ENCODE data around the gene ZSCAN22. TPM values are rescaled to one million over a fixed set of nuclear protein-coding genes. Genes with fewer than 3 reads are reported as not detected.
"Not testable (repeated sequence)": the region's sequence is repeated elsewhere in the genome, so short reads cannot be mapped to it uniquely, and the experiment has no call there.

The ZSCAN22 gene
- total RNA-seq, 4 donors from 2014 or later, result 2.4 to 4.8 (median 2.9) TPM

DNA sequence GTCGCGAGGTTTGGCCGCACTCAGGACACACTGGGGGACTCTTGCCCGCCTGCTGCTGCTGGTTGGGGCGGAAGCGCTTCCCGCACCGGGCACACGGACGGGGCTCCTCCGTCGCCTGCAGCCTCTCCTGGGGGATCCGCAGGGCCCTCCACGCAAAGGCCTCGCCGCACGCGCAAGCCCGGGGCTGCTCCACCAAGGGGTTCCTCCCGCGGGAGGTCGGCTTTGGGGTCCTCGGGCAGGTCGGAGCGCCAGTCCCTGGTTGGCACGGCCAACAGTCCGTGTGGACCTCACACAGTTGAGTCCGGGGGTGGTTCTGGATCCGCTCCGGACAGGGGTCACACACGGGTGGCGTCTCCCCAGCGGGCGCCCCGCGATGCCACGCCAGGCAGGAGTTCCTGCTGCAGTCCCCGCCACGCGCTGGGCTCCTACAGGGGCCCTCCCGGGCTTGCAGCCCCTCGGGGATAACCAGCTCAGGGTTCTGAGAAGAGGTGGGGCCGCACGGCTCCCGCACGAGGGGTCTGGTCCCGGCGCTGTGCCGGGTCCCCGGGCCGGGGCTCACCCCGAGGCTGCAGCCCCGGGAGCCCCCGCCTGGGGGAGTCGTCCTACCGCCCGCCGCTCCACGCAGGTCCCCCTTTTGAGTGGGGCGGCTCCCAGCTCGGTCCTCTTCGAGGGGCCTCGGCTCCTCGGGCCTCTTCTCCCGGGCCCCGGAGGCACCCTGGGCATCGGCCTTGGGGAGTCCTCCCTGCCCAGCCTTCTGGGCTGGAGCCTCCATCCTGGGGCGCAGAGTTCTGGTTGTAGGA is 42.0 kb downstream of the ZSCAN22 start:
- TF ChIP-seq EP300 (IDR thresholded peaks at IDR 0.05), result no peak
- TF ChIP-seq POLR2A (IDR thresholded peaks at IDR 0.05), result no peak
- TF ChIP-seq, protein P1, sequence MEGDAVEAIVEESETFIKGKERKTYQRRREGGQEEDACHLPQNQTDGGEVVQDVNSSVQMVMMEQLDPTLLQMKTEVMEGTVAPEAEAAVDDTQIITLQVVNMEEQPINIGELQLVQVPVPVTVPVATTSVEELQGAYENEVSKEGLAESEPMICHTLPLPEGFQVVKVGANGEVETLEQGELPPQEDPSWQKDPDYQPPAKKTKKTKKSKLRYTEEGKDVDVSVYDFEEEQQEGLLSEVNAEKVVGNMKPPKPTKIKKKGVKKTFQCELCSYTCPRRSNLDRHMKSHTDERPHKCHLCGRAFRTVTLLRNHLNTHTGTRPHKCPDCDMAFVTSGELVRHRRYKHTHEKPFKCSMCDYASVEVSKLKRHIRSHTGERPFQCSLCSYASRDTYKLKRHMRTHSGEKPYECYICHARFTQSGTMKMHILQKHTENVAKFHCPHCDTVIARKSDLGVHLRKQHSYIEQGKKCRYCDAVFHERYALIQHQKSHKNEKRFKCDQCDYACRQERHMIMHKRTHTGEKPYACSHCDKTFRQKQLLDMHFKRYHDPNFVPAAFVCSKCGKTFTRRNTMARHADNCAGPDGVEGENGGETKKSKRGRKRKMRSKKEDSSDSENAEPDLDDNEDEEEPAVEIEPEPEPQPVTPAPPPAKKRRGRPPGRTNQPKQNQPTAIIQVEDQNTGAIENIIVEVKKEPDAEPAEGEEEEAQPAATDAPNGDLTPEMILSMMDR (IDR thresholded peaks at IDR 0.05), result no peak
- TF ChIP-seq POLR2AphosphoS5 (IDR thresholded peaks at IDR 0.05), result no peak
- Histone ChIP-seq H3K9me3 (no peaks in the 10 kb centered on the region), H3K27ac (no peak overlapping the region), H3K27me3 (peaks cover 22% of the 10 kb centered on the region), H3K4me3 (no peak overlapping the region), H3K36me3 (peaks cover 0 to 19% of the 10 kb centered on the region in 2 donors), H3K4me1 (no peaks in the 10 kb centered on the region)
- no peak for ATAC-seq
- 82% methylated on average over 10 of the region's 68 CpGs; no CpG with 5 or more reads in 1 of the 2 donors for WGBS, 2 donors (ENCODE audit: low coverage in 1 of 2)

DNA sequence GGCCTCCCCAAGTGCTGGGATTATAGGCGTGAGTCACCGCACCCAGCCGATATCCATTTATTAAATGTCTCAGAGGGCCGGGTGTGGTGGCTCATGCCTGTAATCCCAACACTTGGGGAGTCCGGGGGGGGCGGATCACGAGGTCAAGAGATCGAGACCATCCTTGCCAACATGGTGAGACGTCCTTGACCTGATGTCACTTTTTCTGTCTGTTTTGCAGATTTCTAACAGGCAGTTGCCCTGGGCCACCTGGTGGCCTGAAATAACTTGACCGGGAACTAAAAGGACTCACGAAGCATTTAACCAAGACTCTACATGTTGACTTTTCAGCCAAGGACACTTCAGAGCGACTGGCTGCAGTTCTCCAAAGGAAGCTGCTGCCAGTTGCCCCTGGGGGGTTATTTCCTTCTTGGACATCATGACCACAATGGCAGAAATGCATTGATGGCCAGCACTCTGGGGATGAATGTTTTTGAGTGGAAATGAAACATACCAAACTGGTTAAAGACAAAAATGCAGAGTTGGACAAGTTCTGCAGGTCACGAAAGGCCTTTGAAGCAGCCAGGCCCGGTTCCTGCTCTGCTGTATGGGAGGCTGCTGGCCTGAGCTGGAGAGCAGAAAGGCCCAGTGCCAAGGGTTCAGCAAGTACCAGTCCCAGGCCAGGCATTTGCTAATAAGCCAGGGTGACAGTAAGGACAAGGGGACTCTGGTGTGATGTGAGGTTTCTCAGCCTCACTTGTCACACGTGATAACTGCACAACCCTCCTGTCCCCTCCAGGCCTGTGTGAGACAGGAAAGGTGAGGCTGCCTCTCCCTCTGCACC is 45.7 kb downstream of the ZSCAN22 start:
- 60 to 80% methylated on average over 2 to 7 of the region's 15 CpGs for WGBS, 2 donors (ENCODE audit: low coverage in 1 of 2)
- no peak for ATAC-seq
- peaks cover 7% of the 10 kb centered on the region for H3K27me3 ChIP-seq

DNA sequence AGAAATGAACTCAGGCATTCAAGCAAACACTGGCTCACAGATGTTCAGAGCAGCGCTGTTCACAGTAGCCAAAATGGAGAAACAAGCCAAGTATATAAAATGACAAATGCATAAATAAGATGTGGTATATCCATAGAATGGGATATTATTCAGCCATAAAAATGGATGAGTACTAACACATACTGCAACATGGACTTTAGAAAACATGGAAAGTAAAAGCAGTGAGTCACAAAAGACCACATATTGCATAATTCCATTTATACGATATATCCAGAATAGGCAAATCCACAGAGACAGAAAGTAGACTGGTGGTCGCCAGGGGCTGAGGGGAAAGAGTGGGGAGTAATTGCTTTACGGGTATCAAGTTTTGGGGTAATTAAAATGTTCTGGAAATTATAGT is 47.4 kb downstream of the ZSCAN22 start:
- Histone ChIP-seq H3K36me3 (no peaks in the 10 kb centered on the region), H3K4me1 (peaks cover 0 to 2% (median under 1%) of the 10 kb centered on the region in 3 donors), H3K27me3 (no peaks in the 10 kb centered on the region), H3K27ac (no peak overlapping the region), H3K4me3 (no peak overlapping the region), H3K9me3 (no peaks in the 10 kb centered on the region)
- no peak for ATAC-seq
- WGBS, 2 donors (ENCODE audit: low coverage in 1 of 2), result 82 to 92% methylated on average over 4 of the region's 4 CpGs
- TF ChIP-seq POLR2A (IDR thresholded peaks at IDR 0.05), result no peak
- TF ChIP-seq EP300 (IDR thresholded peaks at IDR 0.05), result no peak
- TF ChIP-seq, protein P1 (IDR thresholded peaks at IDR 0.05), result no peak
- no peak for TF ChIP-seq POLR2AphosphoS5 (IDR thresholded peaks at IDR 0.05)

More for the DNA sequence above, 45.7 kb downstream of the ZSCAN22 start:
- TF ChIP-seq POLR2AphosphoS5 (IDR thresholded peaks at IDR 0.05) (no peak), POLR2A (IDR thresholded peaks at IDR 0.05) (no peak), EP300 (IDR thresholded peaks at IDR 0.05) (no peak)
- TF ChIP-seq, protein P1 (IDR thresholded peaks at IDR 0.05), result no peak
- no peak overlapping the region for H3K27ac ChIP-seq
- no peaks in the 10 kb centered on the region for H3K9me3 ChIP-seq
- H3K4me3 ChIP-seq, result no peak overlapping the region
- H3K4me1 ChIP-seq, result no peaks in the 10 kb centered on the region
- H3K36me3 ChIP-seq, result peaks cover 0 to 6% of the 10 kb centered on the region in 2 donors

DNA sequence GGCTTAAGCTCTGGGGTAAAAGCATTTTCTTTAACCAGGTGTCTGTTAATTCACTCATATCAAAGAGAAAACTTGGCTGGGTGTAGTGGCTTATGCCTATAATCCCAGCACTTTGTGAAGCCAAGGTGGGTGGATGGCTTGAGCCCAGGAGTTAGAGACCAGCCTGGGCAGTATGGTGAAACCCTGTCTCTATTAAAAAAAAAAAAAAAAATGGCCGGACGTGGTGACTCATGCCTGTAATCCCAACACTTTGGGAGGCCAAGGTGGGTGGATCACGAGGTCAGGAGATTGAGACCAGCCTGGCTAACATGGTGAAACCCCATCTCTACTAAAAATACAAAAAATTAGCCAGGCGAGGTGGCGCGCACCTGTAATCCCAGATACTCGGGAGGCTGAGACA is 49.9 kb downstream of the ZSCAN22 start:
- H3K27ac ChIP-seq, ATAC-seq, H3K9me3 ChIP-seq, H3K27me3 ChIP-seq, H3K36me3 ChIP-seq, H3K4me3 ChIP-seq: not testable (repeated sequence)
- WGBS, 2 donors (ENCODE audit: low coverage in 1 of 2), result 50% methylated on average over 4 of the region's 7 CpGs; no CpG with 5 or more reads in 1 of the 2 donors
- peaks cover 0 to 22% (median 15%) of the 10 kb centered on the region in 3 donors for H3K4me1 ChIP-seq

DNA sequence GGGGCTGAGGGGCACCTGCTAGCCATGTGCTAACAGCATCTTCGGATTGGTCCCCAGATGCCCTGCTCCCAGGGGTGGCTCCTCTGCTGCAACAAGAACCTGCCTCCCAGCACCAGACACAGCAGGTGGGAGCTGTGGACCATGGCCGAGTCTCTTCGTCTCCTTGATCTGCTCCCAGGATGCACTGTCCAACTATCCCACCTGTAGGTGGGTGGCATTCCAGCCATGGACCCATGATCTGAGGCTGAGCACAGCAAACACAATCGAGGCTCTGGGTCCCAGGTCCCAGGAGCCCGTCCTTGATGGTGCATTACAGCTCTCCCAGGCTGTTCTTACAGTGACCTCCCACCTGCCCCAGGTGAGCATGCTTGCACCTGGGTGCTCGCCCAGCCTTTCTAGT is 52.5 kb downstream of the ZSCAN22 start:
- TF ChIP-seq, protein P1 (IDR thresholded peaks at IDR 0.05), result no peak
- TF ChIP-seq POLR2A (IDR thresholded peaks at IDR 0.05) (no peak), EP300 (IDR thresholded peaks at IDR 0.05) (no peak), POLR2AphosphoS5 (IDR thresholded peaks at IDR 0.05) (no peak)
- no CpG with 5 or more reads among the region's 6 CpGs for WGBS, 2 donors (ENCODE audit: low coverage in 1 of 2)
- no peaks in the 10 kb centered on the region for H3K36me3 ChIP-seq
- H3K27me3 ChIP-seq, result no peaks in the 10 kb centered on the region
- H3K9me3 ChIP-seq, result no peaks in the 10 kb centered on the region
- ATAC-seq, result no peak
- peaks cover 0 to 32% (median 18%) of the 10 kb centered on the region in 3 donors for H3K4me1 ChIP-seq
- no peak overlapping the region for H3K27ac ChIP-seq
- no peak overlapping the region for H3K4me3 ChIP-seq

Data from gastroesophageal sphincter (tissue), 4 donors.